Osteocyte (in vitro differentiated cells): ENCODE data around the gene LRIG1. TPM values are rescaled to one million over a fixed set of nuclear protein-coding genes. Genes with fewer than 3 reads are reported as not detected.

Source experiments
- DNase-seq: peaks from one replicate; pipeline ENCODE4 v3.0.0; 2021; ENCODE audit warnings: mixed read lengths; ENCODE audit not compliant: unreplicated experiment; ENCODE audit errors: extremely low spot score
- H3K27ac Mint-ChIP-seq: one replicate; pipeline ENCODE4 v1.8.0; 2021; ENCODE audit warnings: mild to moderate bottlenecking, mixed read lengths; ENCODE audit not compliant: unreplicated experiment
- H3K27me3 Mint-ChIP-seq: one replicate; pipeline ENCODE4 v1.8.0; 2021; ENCODE audit warnings: mixed read lengths; ENCODE audit not compliant: unreplicated experiment
- H3K36me3 Mint-ChIP-seq: one replicate; pipeline ENCODE4 v1.8.0; 2021; ENCODE audit warnings: mixed read lengths; ENCODE audit not compliant: unreplicated experiment
- H3K4me1 Mint-ChIP-seq: one replicate; pipeline ENCODE4 v1.8.0; 2021; ENCODE audit warnings: mixed read lengths; ENCODE audit not compliant: unreplicated experiment
- H3K4me3 Mint-ChIP-seq: one replicate; pipeline ENCODE4 v1.8.0; 2021; ENCODE audit warnings: mild to moderate bottlenecking, moderate library complexity, mixed read lengths; ENCODE audit not compliant: unreplicated experiment
- H3K9me3 Mint-ChIP-seq: one replicate; pipeline ENCODE4 v1.8.0; 2021; ENCODE audit warnings: mixed read lengths; ENCODE audit not compliant: unreplicated experiment
- total RNA-seq: library from RNA; stranded (reverse); gene quantifications from 2 replicates; pipeline ENCODE4 v1.2.1, GENCODE V29; 2021
- TF ChIP-seq, protein P1 (sequence below): fragments of 200-600 bp; sonication (generic); IDR thresholded peaks from 2 replicates; pipeline ENCODE4 v1.5.0; 2021; ENCODE audit warnings: antibody characterized with exemption, mild to moderate bottlenecking, moderate library complexity

LRIG1 gene
- total RNA-seq, 1 donor from 2014 or later: 60.8 TPM

DNA sequence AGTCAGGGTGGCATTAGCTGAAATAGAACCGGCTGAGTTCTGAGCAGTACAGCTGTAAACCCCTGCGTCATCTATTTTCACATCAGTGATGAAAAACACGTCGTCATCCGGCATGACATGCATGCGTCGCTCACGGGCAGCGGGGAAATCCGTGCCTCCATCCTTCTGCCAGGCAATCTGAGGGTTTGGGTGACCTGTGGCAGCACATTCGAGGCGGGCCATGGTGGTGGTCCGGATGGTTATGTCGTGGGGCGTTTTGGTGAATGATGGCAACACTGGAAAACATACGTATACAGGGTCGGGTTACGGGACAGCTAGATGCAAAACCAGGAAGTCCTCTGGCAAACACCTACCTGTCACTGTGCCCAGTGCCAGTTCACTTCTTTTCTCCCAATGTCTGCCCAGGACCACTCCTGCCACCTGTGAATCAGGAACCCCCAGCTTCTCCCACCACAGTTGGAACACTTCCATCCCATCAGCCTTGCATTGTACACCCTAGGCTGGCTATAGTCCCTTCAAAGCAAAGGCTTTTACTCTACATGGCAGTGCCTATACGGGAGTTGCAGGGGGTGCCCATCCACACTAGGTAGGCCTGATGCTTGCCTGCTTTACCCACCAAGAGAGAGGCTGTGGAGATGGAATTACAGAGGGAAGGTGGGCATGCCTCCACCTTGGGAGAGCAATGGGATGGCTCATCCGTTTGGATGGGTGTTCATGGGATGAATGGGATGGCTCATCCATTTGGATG is 116.7 kb downstream of the LRIG1 start:
- peak; percentile 49 for DNase-seq
- Mint-ChIP-seq H3K4me3 (no peak overlapping the region), H3K4me1 (peaks cover 19% of the 10 kb centered on the region), H3K9me3 (no peaks in the 10 kb centered on the region), H3K27me3 (no peaks in the 10 kb centered on the region), H3K36me3 (peaks cover 78% of the 10 kb centered on the region), H3K27ac (no peak overlapping the region)
- TF ChIP-seq, protein P1, sequence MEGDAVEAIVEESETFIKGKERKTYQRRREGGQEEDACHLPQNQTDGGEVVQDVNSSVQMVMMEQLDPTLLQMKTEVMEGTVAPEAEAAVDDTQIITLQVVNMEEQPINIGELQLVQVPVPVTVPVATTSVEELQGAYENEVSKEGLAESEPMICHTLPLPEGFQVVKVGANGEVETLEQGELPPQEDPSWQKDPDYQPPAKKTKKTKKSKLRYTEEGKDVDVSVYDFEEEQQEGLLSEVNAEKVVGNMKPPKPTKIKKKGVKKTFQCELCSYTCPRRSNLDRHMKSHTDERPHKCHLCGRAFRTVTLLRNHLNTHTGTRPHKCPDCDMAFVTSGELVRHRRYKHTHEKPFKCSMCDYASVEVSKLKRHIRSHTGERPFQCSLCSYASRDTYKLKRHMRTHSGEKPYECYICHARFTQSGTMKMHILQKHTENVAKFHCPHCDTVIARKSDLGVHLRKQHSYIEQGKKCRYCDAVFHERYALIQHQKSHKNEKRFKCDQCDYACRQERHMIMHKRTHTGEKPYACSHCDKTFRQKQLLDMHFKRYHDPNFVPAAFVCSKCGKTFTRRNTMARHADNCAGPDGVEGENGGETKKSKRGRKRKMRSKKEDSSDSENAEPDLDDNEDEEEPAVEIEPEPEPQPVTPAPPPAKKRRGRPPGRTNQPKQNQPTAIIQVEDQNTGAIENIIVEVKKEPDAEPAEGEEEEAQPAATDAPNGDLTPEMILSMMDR: no peak

DNA sequence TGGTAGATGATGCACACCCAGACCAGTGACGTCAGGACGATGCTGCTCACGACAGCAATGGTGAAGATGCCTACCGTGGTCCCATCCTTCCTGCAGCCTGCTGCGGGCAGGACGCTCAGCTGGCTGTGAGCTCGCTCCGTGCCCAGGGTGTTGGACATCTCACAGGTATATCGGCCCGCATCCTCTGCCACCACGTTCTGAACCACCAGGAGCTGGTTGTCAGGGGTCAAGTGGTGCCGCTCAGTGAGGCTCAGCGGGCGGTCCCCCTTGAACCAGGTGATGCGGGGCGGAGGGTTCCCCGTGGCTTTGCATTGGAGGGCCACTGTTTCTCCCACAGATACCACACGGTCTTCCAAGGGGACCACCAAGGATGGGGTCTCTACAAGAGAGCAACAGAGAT is 117.8 kb downstream of the LRIG1 start:
- no peak overlapping the region for H3K27ac Mint-ChIP-seq
- H3K4me1 Mint-ChIP-seq: peaks cover 22% of the 10 kb centered on the region
- peaks cover 78% of the 10 kb centered on the region for H3K36me3 Mint-ChIP-seq
- DNase-seq: peak; percentile 80
- TF ChIP-seq, protein P1: no peak
- H3K4me3 Mint-ChIP-seq: no peak overlapping the region
- H3K27me3 Mint-ChIP-seq: no peaks in the 10 kb centered on the region
- H3K9me3 Mint-ChIP-seq: no peaks in the 10 kb centered on the region

DNA sequence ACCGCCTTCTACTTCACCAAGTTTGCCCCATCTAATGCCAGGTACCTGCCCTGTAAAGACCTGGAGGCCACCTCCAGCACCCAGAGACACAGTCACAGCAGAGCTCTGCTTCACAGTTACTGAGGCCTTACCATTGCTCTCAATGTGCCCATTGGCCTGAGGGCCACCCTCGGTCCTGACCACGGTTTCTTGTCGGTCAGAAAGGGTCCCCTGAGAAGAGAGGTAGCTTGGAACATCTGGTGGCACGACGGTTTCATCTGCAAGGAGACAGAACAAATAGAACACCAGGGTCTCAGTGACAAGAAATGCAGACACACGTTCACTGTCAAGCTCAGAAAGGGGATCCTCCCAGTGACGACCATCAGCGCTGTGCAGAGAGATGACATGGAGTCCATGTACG is 118.7 kb downstream of the LRIG1 start:
- Mint-ChIP-seq H3K4me3 (no peak overlapping the region), H3K4me1 (peaks cover 22% of the 10 kb centered on the region), H3K27ac (no peak overlapping the region), H3K9me3 (no peaks in the 10 kb centered on the region), H3K27me3 (no peaks in the 10 kb centered on the region), H3K36me3 (peaks cover 78% of the 10 kb centered on the region)
- TF ChIP-seq, protein P1: no peak
- no peak for DNase-seq

DNA sequence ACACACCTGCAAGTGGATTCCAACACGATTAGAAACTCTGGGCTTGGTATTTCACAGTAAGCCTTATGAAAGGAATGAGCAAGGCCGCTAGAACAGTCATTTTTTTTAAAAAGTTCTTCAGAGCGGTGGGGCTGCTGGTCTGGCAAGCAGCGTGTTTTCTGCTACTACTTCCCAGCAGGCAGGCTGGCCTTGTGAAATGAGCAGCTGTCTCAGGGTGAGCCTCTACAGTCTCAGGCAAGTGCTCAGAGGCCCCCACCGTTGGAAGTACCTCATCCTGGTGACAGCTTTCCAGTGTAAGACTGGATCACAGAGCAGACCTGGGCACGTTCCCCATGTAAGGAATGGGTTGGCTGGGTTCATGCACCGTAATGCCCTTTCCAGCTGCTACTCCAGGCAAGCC is 119.2 kb downstream of the LRIG1 start:
- H3K9me3 Mint-ChIP-seq: no peaks in the 10 kb centered on the region
- peaks cover 76% of the 10 kb centered on the region for H3K36me3 Mint-ChIP-seq

DNA sequence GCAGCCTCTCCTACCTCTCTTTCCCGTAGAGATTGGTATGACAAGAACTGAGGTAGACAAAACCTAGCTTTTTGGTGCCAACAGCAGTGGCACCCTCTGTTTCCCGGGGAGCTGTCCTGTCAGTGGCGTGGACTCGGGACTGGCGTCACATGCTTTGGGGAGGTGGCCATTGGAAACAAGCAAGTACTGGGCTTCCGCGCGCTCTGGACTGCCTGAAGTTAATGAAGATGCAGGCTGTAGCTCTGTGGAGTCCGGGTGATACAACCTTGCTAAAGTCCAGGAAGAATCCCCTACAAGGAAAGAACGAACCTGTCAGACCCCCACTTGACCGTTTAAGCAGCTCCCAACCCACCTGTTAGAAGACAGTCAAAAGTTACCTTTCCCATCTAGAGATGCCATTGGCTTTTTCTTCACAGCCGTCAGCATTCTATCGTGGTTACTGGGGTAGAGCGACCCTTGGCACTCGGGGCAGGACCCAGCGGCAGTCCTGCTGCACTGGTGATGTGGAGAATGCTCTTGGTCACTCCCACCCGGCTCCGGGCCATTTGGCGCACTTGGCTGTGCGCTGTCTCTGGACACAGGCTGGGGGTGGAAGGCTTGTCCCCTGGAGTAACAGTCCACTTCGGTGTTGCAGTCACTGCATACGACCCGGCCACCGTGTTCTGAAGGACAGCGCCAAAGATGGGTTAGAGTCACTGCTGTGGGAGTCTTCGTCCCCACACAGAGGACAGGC is 120.5 kb downstream of the LRIG1 start:
- TF ChIP-seq, protein P1: no peak
- Mint-ChIP-seq H3K4me3 (no peak overlapping the region), H3K27ac (no peak overlapping the region), H3K36me3 (peaks cover 72% of the 10 kb centered on the region), H3K9me3 (no peaks in the 10 kb centered on the region), H3K4me1 (peaks cover 21% of the 10 kb centered on the region), H3K27me3 (no peaks in the 10 kb centered on the region)
- DNase-seq: no peak

More for the DNA sequence above, 119.2 kb downstream of the LRIG1 start:
- Mint-ChIP-seq H3K4me1 (peaks cover 22% of the 10 kb centered on the region), H3K27ac (no peak overlapping the region), H3K4me3 (no peak overlapping the region), H3K27me3 (no peaks in the 10 kb centered on the region)
- no peak for DNase-seq
- TF ChIP-seq, protein P1: no peak
